Limb (tissue), 2 donors: ENCODE measurements around the gene QRFP.
"Not testable (repeated sequence)": the region's sequence is repeated elsewhere in the genome, so short reads cannot be mapped to it uniquely, and the experiment has no call there.

Experiments
- DNase-seq, 2 donors: peaks; one replicate each; pipeline ENCODE4 v3.0.0-alpha.2; 2016; ENCODE audit errors: extremely low spot score in 2 of 2

Gene QRFP

GRCh38 chr9:130849356-130849755, 47.3 kb downstream of the QRFP start:
- DNase-seq, result no peak

DNA sequence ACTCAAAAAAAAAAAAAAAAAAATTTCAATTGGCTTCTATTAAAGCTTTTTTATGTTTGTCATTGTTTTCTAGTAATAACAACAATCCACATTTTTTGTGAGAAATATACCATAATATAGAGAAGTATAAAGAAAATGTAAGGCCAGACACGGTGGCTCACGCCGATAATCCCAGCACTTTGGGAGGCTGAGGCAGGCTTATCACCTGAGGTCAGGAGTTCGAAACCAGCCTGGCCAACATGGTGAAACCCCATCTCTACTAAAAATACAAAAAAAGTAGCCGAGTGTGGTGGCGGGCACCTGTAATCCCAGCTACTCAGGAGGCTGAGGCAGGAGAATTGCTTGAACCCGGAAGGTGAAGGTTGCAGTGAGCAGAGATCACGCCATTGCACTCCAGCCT, 48.1 kb downstream of the QRFP start:
- not testable (repeated sequence) for DNase-seq

- DNase-seq, result peak; percentile 72 to 86
These were observed 49.0 kb downstream of the QRFP start for GRCh38 chr9:130847306-130848217.

GRCh38 chr9:130846487-130847305, 49.9 kb downstream of the QRFP start:
- DNase-seq, result peak in 1 of 2 donors; percentile 65

GRCh38 chr9:130845901-130846481, 50.6 kb downstream of the QRFP start:
- peak; percentile 79 for DNase-seq

GRCh38 chr9:130845254-130845653, 51.4 kb downstream of the QRFP start:
- no peak for DNase-seq

DNA sequence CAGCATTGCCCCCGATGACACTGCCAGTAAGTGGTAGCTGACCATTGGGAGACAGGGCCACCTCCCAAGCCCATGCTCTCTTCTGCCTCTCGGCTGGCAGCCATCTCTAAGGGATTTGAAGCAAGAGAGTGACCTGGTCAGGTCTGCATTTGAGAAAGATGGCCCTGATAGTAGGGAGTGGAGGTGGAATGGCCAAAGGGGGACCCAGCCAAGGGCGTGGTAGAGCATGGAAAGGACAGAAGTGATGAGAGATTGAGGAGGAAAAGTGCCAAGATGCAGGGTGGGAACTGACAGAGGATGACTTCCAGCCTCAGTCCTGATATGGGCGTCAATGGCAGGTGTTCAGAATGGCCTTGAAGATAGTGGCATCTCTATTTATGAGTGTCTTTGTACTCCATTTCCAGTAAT, 52.6 kb downstream of the QRFP start:
- no peak for DNase-seq

DNA sequence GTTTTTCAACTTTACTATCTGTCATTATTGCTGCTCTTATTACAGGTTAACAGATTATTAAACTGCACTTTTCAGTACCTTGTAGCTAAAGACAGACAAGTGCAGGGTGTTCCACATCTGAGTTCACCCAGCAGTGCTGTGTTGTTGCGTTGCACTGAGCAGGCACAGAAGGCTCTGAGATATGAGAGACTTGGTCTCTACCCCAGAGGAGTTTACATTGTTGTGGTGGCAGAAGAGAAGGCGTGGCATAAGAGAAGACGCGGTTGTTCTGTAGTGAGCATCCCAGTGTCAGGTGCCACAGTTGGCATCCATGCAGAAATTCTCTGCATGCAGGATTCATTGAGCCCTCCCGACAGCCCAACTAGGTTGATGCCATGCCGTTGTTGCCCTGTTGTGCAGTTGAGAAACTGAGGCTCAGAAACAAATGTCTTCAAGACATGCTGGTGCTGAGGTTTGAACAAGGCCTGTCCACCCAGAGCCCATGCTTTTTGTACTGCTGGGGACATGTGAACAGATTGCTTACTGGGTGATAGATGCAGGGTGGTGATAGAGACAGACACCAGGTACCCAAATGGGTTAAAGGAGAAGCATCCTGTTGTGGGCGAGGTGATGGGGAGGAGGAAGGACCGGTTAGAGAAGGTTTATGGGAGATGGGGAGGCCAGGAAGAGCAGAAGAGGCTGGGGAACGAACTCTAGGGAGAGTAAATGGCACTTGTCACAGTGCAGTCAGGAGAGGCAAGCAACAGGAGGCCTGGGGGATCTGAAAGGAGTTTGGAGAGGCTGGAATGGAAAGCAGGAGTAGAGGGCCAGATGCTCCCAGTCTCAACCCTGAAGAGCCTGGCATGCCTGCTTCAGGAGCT, 53.3 kb downstream of the QRFP start:
- no peak for DNase-seq
